CD4-positive, alpha-beta T cell treated with Interleukin-6 at 100 ng/mL for 8 hours (primary cell): ENCODE results near the gene APCDD1L.
"Not testable (repeated sequence)": the region's sequence is repeated elsewhere in the genome, so short reads cannot be mapped to it uniquely, and the experiment has no call there.

Experiments used
- DNase-seq: peaks from one replicate; pipeline ENCODE4 v3.0.0-alpha.2; 2020; ENCODE audit warnings: mixed read lengths, low spot score

APCDD1L gene

DNA sequence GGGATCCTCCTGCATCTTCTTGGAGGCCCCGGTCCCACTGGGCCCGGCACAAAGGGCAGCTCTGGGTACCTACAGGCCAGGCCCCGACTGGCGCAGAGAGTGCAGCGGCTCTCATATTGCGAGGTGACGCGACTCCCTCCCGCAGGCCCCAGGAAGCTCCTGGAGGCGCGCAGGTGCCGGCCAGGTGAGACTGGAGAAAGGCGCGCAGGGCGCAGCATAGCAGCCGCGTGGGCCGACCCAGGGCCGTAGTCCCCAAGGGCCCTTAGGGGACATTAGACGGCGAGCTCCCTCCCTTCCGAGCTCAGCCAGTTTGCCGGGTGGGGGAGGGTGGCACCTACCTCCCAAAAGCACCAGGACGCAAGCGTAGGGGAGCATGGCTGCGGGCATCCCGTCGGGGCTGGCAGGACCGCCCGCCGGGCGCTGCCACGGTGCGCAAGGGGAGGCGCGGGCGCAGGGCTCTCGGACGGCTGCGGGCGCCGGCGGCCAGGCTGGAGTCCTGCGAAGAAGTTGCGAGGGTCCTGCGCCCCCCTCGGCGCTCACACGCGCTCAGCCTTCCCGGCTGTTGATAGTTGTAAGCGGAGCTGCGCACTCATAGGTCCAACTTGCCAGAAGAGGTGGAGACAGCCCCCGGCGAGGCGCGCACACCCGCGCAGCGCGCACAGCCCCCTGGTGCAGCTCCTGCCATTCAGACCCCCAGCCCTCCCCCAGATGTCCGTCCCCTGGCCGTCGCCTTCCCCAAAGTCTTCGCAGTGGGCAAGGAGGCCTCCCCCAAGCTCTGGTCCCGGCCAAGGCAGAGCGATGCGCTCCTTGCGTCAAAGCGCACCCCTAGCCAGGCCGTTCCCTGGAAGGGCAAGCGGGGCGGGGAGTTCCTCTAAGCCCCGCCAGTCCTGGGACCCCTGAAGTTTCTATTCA lies 622 bp downstream of the APCDD1L start:
- no peak for DNase-seq

DNA sequence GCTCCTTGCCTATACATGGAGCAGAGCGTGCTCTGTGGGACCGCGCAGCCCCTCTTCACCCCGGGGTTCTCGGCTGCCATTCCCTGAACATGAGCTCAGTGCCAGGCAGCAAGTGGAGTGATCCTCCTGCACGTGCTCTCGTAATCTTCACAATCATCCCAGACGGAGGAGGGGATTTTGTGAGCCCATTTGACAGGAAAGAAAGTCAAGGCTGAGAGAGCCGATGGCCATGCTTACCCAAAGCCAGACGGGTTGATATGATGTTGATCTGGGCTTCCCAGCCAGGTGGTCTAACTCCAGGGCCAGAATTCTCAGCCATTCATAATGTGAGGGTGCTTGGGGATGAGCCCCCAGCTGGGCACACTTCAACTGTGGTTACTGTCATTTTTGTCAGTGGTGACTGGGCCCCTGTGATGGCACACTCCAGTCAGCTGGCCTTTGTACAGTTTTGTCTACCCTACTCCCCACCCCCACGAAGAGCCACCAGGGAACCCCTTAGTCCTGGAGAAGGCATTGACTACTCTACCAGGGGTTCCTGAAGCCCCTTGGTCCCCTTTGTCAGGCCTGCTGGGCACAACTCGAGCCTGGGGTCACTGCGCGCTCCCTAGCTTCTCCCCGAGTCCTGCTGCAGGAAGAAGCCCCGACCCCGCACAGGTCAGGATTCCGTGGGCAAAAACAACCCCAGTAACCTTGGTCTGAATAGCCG lies 1.5 kb downstream of the APCDD1L start:
- no peak for DNase-seq

DNA sequence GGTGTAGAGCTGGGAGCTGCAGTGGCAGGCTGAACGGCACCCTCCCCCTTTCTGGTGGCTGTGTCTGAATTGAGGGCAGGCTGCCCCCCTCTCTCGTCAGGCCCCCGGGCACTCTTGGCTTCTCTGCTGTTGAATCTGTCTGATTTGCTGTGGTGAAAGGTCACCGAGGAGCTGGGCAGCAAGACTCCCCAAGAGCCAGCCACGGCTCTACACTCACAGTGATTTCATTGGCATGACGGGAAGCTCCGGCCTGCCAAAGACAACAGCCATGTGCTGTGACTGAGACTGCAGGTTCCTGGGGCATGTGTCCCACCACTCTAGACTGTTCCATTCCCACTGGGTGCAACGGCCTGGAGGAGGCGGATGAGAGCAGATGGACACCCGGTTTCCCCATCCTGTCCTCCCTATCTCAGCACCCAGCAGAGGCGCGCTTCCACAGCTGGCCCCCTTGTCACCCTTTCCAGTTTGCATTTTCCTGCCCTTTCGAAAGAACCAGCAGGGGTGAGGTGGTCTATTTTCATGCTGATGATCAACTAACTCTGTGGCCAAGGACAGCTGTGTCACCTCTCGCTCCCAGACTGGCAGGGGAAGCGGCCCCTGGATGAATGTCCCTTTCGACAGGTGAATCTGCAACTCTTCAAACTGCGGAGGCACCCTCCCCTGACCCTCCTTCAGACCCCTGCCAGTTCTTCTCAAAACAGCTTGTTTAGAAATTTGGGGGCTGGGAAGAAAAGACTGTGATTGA lies 2.2 kb downstream of the APCDD1L start:
- DNase-seq = no peak

DNA sequence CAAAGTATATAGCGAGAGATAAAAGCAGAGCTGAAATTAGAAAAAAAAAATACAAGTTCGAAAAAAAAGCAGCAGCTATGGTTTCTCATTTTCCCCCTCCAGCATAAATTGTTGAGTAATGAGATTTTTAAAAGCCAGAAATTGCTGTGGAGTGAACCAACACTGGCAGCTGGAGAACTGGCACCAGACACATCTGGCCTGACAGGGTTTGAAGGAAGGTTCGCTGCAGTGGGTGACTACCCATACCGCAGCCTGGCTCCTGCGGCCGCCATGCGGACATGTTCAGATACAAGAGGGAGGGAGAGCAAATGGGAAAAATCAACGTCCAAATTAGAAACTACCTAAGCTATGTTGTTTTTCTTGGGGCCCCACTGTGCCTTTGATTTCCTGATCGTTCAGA lies 3.3 kb downstream of the APCDD1L start:
- no peak for DNase-seq

DNA sequence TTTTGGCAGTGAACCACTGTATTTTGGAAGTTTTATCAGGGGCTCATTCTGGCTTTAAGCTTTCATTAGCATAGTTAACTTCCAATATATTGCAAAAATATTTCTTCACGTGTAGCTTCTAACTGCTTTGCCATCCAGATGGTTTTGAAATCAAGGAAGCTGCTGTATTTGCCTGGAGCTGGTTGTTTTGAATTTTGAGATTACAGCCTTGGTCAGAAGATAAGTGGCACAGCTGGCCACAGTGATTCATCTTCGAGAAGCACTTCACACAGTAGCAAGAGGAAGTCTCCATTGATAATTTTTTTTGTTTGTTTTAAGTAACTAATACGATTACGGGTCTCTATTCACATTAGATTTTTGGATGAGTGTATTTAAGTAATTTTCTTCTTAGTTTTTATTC lies 3.8 kb downstream of the APCDD1L start:
- DNase-seq = no peak

DNA sequence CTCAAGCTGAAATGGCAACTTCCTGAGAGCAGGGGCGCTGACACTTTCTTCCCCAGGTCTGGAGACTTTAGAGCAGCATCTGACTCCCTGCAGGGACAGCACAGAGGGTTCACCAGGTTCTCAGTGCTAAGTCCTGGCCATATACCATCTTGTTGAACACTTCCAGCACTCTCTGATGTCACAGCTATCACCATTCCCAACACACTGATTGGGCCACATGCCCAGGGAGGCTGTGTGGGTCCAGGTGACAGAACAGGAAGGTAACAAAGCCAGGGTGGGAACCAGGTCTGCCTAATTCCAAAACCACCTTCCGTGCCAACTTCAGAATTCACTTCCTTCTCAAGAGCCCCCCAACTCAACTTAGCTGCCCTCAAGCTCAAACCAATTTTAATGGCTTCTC lies 4.3 kb downstream of the APCDD1L start:
- DNase-seq = no peak

DNA sequence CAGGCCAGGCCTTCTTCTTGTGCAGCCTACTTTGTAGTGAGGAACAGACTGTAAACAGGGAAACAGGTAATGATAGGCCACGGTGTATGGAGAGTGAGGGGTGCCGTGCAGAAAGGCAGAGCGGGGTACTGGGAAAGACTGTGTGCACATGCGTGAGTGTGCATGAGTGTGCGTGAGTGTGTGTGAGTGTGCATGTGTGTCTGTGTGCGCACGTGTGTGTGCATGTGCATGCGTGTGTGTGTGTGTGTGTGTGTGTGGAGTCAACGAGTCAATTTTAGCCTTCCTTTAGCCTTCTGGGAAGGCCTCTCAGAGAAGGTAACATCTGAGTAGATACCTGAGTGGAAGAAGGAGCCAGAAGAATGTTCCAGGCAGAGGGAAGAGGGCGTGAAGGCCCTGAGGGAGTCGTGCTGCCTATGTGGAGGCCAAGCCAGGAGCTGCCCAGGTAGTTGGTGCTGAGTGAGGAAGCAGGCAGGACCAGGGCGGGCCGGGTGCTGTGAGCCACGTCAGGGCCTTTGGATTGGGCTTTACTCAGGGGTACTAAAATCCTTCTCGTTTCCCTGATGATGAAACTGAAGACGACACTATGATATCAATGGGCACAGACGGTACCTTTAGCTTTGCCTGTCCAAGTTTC lies 6.3 kb downstream of the APCDD1L start:
- no peak for DNase-seq

DNA sequence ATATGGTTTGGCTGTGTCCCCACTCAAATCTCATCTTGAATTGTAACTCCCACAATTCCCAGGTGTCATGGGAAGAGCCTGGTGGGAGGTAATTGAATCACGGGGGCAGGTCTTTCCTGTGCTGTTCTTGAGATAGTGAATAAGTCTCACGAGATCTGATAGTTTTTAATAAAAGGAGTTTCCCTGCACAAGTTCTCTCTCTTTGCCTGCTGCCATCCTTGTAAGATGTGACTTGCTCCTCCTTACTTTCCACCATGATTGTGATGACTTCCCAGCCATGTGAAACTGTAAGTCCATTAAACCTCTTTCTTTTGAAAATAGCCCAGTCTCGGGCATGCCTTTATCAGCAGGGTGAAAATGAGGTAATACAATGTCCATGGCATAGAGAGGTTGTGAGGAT lies 8.2 kb downstream of the APCDD1L start:
- DNase-seq = not testable (repeated sequence)

DNA sequence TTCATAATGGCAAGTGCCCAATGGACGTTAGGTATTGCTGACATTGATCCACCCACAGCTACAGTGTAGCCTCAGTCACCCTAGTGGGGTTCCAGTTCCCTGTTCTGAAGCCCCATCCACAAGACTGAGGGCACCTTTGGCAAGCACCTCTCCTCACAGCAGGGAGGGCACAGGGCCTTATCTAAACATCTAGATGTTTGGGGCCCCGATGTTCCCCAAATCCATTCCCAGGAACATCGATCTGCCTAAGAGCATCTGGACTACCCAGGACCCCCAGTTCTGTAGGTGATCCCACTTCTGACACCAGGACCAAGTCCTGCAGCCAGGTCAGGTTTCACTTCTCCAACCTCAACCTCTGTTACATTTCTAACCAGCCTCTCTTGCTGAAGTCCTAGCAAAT lies 10.6 kb downstream of the APCDD1L start:
- no peak for DNase-seq

DNA sequence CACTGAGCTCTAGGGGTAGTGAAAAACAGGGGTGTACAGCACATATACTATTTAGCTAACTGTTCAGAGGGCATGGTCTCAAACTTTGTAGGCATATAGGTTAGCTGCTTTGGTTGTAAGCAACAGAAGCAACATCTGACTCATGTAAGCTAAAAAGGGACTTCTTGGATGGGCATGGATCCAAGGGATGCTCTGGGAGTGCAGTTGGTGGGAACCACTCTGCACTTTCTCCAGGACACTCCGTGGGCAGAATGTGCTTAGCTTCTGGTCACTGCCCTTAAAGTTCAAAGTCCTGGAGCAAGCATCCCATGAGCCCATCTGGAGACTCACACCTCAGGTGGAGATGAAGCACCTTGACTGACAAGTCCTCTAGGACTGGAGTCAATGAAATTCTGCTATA lies 11.5 kb downstream of the APCDD1L start:
- no peak for DNase-seq

DNA sequence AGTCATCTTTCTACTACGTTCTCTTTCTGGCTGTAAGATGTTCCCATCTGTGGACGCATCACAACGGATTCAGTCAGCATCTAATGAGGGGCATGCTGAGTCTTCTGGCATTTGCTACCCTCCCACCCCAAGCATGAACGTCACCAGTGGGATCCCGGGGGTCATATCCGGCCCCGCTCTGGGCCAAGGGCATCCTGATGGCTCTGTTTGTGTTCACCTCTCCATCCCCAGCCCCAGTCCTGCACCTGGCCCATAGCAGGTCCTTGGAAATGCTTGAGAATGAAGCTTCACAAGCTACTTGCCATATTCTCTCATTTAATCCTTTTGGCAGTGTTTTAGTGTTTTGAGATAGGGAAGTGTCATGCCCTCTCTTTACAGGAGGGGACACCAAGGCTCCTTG lies 14.9 kb downstream of the APCDD1L start:
- DNase-seq = no peak

DNA sequence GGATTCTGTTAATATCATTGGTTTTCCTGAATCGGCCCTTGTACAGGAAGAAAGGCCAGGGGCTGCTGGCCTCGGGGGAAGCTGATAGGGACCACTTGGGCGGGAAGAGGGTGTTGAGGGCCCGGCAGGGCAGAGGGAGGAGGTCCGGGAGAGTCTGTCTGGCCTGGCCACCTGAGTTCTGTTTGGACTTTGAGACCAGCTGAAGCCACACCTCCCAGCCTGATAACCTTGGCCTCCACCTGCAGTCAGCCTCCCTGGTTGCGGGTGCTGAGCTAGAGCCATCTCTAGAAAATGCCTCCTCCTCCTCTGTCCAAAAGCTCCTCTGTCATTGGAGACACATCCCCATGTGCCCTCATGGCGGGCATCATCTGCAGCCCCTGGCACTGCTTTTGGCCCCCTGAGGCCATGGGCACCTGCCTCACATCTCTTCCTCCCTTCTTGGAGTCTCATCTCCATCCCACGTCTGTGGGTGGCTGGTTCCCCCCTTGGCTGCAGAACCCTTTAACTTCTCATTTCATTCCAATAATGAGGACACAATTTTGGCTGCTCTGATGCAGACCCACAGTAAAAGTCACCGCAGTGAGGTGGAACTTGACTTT lies 16.6 kb downstream of the APCDD1L start:
- DNase-seq = no peak

DNA sequence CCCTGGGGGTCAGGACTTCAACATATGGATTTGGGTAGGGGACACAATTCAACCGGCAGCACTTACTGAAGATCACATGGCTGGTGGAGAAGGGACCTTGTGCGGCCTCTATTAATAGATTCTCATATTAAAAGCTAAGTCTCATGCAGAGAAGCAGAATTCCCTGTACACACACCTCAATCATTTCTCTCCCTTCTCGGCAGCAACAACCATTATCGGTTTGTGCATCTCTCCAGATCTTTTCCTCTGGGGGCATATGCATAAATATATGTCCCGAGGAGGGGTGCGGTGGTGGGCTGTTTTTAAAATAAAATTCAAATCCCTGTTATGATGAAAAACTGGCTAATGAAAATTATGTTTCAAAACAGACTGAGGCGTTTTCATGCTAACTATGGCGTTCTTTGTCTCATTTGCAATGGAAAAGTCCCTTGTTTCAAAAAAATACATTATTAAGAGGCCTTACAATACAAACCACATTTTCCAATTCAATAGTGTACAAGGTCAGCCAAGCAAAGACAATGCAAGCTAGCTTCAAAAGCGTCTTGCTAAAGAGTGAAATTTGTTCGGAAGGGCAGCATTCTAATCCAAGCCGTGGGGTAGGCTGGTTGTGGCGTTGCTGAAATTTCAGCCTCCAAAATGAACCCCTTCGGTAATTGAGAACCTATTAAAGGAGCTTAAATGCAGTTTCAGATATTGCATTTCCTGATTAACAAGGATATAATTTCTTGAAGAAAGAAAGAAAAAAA lies 17.3 kb downstream of the APCDD1L start:
- no peak for DNase-seq

DNA sequence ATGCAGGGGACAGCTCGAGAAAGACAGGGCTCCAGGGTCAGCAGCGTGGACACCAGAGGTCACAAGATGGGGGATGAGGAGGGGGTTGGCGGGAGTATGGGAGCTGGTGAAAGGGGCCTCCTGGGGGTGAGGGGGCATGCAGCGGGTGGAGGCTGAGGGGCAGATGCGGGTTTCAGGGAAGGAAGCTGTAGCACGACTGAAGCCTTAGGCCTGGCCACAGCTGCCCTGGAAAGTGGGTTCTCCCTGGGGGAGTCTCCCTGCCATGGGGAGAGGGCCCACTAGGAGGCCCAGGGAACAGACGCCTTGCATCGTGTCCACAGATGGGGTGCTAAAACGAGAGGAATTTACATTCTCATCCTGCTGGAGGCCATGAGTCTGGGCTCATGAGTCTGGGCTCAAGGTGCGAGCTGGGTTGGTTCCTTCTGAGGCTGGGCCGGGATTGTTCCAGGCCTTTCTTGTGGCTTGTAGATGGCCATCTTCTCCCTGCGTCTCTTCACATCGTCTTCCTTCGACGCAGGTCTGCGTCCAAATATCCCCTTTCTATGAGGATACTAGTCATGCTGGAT lies 18.0 kb downstream of the APCDD1L start:
- no peak for DNase-seq

DNA sequence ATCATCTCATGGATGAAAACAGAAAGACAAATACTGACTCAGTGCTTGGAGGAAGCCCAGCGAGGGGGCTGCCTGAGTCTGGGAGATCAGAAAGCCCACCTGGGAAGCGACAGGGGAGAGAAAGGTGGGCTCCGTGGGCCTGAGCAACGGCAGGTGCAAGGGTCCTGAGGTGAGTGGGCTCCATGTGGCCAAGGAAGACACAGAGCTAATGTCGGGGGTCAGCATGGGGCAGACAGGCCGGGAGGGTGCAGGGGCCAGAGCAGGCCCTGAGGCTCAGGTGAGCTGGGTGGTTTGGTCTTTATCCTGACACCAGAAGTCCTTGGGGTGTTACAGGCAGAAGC lies 18.8 kb downstream of the APCDD1L start:
- DNase-seq = no peak

DNA sequence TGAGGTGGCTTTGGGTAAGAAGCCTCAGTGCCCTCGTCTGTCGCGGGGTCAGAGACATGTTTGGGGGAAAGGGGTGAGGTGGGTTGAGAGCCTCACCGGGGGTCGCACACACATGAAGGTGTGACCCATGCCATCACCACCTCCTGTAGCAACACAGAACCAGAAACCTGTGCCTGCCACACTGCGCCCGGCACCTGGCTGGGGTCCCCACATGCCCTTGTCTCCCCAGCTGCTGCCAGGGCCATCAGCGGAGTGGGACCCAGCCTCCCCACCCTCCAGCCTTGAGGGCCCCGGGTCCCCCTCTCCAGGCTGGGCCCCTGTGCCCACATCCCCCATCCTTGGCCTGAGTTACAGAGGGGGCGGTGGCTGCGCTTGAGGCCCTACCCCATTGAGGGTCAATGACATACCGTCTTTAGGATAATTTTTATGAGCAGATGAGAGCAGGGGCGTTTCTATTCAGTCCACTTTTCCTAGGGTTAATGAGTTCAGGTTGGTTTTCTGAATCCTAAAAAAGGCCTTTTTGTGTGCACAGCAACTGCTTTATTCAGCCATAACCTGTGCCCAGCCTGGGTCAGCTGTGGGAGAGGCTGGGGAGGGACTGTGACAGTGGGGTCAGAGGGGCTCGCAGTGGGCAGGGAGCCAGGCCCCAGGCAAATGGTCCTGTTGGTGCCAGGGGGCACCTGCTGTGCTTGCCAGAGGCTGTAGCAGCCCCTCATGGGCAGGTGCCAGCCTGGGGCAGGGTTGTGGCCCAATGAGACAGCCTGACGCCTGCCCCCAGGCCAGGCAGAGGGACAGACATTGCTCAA lies 19.4 kb downstream of the APCDD1L start:
- no peak for DNase-seq

DNA sequence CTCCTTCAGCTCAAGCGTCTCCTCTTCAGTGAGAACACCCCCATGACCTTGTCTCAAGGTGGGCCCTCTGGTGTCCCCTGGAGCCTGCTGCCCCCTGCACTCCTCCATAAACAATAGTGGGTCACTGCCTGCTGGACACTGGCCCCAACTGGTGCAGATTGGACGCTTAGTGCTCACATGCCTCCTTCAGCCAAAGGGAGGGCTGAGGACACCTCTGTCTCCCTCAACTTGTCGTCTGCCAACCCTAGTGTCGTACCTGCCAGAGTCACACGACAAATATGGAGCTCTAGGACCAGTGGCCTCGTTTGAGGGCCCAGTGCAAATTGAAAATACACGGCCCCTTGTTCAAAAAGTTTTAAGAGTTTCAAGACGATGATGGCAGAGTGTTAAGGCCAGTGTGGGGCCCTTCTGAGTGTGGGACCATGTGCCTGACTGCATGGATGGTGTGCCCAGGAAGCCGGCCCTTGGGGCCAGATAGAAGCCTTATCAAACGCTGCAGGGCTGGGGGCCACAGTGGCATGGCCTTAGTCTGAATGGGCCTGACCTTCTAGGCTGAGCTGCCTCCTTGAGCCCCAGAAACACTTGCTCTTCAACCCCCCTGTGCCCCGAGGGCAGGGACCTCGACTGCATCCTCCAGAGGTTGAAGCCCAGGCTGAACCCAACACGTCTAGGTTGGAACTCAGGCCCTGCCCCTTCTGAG lies 20.1 kb downstream of the APCDD1L start:
- DNase-seq = no peak

DNA sequence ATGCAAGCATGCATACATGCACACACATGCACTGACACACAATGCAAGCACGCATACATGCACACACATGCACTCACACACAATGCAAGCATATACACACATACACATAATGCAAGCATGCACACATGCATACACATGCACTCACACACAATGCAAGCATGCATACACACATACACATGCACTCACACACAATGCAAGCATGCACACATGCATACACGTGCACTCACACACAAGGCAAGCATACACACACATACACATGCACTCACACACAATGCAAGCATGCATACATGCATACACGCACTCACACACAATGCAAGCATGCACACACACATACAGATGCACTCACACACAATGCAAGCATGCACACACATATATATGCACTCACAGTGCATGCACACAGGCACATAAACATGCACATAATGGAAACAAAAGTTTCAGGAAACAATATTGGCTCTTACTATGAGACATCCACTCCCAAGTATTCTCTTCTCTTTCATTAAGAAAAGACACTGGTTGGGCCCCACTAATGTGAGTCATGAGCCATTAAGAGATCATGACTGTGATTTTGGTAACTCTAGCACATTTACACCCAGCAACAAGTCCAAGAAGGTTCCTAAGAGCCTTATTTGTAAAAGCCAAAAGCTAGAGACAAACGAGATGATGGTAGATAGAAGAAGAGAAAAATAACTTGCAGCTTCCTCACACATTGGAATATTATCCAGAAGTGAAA lies 22.2 kb downstream of the APCDD1L start:
- no peak for DNase-seq
